Bronchial epithelial cell (primary cell): Measurements from ENCODE around the gene PIGBOS1. TPM values are rescaled to one million over a fixed set of nuclear protein-coding genes. Genes with fewer than 3 reads are reported as not detected.

Experiments used
- DNase-seq: peaks from one replicate; pipeline ENCODE4 v3.0.0-alpha.2; 2010; ENCODE audit warnings: low read depth
- FAIRE-seq: peaks from 2 replicates; lab custom pipeline; 2011; peaks lifted over from hg19 to GRCh38; lab: Jason Lieb, UNC
- H3K27me3 ChIP-seq: 2 replicates; pipeline ENCODE4 v1.5.1; 2011; ENCODE audit warnings: low read length; ENCODE audit not compliant: control insufficient read depth, insufficient read depth
- H3K36me3 ChIP-seq: 2 replicates; pipeline ENCODE4 v1.5.1; 2011; ENCODE audit warnings: low read length; ENCODE audit not compliant: control insufficient read depth, insufficient read depth
- H3K4me3 ChIP-seq: 2 replicates; pipeline ENCODE4 v1.5.1; 2011; ENCODE audit warnings: mild to moderate bottlenecking, low read depth, low read length, control low read depth
- total RNA-seq: library from RNA; depleted of rRNA; stranded (reverse); fragments of >200 nt; gene quantifications from 2 replicates; pipeline ENCODE4 v1.2.1, GENCODE V29; 2014
- TF ChIP-seq, protein P1 (sequence below): IDR thresholded peaks from 2 replicates; pipeline ENCODE4 v1.5.1; 2011; ENCODE audit warnings: mild to moderate bottlenecking, moderate library complexity, low read length, control low read depth, inconsistent platforms; ENCODE audit not compliant: insufficient read depth, severe bottlenecking

PIGBOS1 gene, protein sequence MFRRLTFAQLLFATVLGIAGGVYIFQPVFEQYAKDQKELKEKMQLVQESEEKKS
- total RNA-seq, result 5.8 and 8.7 TPM in 2 replicates

DNA sequence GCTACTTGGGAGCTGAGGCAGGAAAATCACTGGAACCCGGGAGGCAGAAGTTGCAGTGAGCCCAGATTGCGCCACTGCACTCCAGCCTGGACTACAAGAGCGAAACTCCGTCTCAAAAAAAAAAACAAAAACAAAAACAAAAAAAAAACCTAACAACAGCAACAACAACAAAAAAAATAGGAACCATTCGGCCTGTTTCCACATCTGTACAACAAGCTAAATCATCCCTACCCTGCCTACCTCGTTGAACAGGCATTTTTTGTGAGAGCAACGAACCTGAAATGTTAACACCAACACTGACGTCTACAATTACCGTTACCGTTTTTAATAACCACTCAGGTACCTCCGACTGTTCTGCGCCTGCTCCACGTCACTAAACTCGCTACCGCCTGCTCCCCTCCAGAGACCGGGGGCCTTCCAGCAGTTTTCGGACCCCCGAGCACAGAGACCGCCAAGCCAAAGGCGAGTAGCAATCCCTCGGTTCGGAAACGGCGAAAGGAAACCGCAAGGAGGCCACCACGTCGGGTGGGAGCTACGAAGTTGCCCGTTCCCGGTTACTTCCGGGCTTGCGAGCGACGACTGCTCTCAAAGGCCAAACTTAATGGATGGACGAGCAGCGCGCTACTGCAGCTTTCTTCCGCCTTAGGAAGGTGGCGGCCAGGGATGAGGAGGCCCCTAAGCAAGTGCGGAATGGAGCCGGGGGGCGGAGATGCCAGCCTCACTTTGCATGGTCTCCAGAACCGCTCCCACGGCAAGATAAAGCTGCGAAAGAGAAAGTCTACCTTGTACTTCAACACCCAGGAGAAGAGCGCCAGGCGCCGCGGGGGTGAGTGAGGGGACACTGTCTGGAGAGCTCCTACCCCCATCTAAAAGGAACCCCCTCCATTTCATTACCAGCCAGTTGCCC, at the start of gene PIGBOS1, which contains the start of gene PIGB:
Gene PIGBOS1, minus strand, starts transcription at position 536 of the 907 bp plus-strand sequence. CDS start 1,331 bp downstream, outside the sequence.
Gene PIGB, plus strand, starts transcription at position 635 of the 907 bp plus-strand sequence. Its CDS starts 29 bp downstream, at position 664.
- DNase-seq (peak; percentile 76), FAIRE-seq (no peak)
- TF ChIP-seq, protein P1, sequence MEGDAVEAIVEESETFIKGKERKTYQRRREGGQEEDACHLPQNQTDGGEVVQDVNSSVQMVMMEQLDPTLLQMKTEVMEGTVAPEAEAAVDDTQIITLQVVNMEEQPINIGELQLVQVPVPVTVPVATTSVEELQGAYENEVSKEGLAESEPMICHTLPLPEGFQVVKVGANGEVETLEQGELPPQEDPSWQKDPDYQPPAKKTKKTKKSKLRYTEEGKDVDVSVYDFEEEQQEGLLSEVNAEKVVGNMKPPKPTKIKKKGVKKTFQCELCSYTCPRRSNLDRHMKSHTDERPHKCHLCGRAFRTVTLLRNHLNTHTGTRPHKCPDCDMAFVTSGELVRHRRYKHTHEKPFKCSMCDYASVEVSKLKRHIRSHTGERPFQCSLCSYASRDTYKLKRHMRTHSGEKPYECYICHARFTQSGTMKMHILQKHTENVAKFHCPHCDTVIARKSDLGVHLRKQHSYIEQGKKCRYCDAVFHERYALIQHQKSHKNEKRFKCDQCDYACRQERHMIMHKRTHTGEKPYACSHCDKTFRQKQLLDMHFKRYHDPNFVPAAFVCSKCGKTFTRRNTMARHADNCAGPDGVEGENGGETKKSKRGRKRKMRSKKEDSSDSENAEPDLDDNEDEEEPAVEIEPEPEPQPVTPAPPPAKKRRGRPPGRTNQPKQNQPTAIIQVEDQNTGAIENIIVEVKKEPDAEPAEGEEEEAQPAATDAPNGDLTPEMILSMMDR, result no peak
- Histone ChIP-seq H3K4me3 (peak within 1 kb of the TSS; percentile 80), H3K36me3 (no peaks in the 10 kb centered on the region), H3K27me3 (no peaks in the 10 kb centered on the region)

DNA sequence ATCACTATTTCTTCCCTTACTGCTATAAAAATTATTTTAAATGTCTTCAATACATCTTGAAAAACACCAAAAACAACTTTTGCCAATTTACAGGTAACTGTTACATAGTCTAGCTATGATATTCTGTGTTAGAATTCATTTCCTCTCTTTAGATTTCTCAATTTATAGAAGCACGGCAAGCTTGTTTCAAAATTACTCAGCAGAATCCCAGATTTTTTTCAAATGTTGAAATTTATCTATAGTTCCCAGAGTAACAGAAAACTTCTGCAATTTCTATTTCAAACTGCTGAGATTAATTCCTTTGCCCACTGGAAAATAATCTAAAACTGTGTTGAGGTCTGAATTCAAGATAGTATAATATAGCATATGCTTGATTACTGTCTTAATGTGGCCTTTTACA, 48.1 kb upstream of the PIGBOS1 start:
- no peak for DNase-seq
- H3K27me3 ChIP-seq, result no peaks in the 10 kb centered on the region
- no peak for FAIRE-seq
- no peak overlapping the region for H3K4me3 ChIP-seq
- TF ChIP-seq, protein P1, result no peak
- no peaks in the 10 kb centered on the region for H3K36me3 ChIP-seq

DNA sequence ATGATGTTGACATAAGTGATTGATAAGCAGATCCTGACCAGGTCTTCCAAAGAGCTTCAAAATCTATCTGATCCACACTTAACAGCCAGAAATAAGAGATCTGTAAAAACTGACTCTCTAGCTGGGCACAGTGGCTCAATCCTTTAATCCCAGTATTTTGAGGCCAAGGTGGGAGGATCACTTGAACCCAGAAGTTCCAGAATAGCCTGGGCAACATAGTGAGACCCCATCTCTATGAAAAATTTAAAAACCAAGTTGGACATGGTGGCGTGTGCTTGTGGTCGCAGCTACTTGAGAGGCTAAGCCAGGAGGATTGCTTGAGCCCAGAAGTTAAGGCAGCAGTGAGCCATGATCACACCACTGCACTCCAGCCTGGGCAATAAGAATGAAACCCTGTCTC, 43.7 kb upstream of the PIGBOS1 start:
- Histone ChIP-seq H3K27me3 (no peaks in the 10 kb centered on the region), H3K4me3 (no peak overlapping the region), H3K36me3 (no peaks in the 10 kb centered on the region)
- FAIRE-seq, result no peak
- TF ChIP-seq, protein P1, result no peak
- DNase-seq, result no peak

DNA sequence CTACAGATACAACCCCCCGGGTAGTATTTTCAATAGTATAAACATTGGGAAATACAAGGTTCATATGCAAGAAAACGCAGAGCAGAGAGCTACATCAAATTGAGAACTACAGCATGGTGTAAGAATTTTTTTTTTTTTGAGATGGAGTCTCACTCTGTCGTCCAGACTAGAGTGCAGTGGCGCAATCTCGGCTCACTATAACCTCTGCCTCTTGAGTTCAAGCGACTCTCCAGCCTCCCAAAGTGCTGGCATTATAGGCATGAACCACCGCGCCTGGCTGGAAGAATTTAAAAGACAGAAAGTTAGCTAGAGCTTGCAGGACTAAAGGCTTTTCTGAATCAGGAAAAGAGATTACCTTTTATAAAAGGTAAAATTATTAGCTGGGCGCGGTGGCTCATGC, 42.1 kb upstream of the PIGBOS1 start:
- H3K36me3 ChIP-seq, result no peaks in the 10 kb centered on the region
- FAIRE-seq (no peak), DNase-seq (no peak)
- no peaks in the 10 kb centered on the region for H3K27me3 ChIP-seq
- TF ChIP-seq, protein P1, result no peak
- no peak overlapping the region for H3K4me3 ChIP-seq

DNA sequence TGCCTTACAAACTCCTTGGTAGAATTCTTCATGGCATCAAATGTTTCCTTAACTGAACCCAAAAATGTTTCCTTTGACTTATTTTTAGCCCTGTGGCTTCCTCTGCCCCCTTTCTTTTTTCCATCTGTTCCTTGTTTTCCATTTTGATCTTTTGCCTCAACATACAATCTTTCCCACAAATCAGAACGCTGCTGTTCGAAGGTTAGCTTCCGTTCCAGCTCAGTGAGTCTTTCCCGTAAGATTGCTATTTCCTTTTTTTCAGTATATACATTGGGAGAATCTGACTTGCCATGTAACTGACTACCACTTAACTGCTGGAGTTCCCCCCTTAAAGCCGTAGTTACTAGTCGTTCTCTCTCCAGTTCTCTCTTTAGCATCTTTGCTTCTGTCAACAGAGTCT, 41.3 kb upstream of the PIGBOS1 start:
- H3K4me3 ChIP-seq, result no peak overlapping the region
- H3K27me3 ChIP-seq, result no peaks in the 10 kb centered on the region
- TF ChIP-seq, protein P1, result no peak
- no peaks in the 10 kb centered on the region for H3K36me3 ChIP-seq
- DNase-seq (no peak), FAIRE-seq (no peak)
